Memory B cell (primary cell): Measurements from ENCODE around the gene PARD6B.
"Not testable (repeated sequence)": the region's sequence is repeated elsewhere in the genome, so short reads cannot be mapped to it uniquely, and the experiment has no call there.

Experiments
- ATAC-seq: fragments of 150-1000 bp; cut with Tn5 transposase; 2 replicates; pipeline ENCODE4 v1.10.0; 2021; ENCODE audit warnings: low read depth, mild to moderate bottlenecking, moderate library complexity
- DNase-seq, 2 donors: peaks; one replicate each; pipeline ENCODE4 v3.0.0; 2022; ENCODE audit warnings: low spot score in 2 of 2
- H3K27ac Mint-ChIP-seq: one replicate; pipeline ENCODE4 v1.8.0; 2022; ENCODE audit warnings: mild to moderate bottlenecking, moderate library complexity, mixed read lengths
- H3K27me3 Mint-ChIP-seq: one replicate; pipeline ENCODE4 v1.8.0; 2022; ENCODE audit warnings: mixed read lengths
- H3K36me3 Mint-ChIP-seq: one replicate; pipeline ENCODE4 v1.8.0; 2022; ENCODE audit warnings: mild to moderate bottlenecking, mixed read lengths
- H3K4me1 Mint-ChIP-seq: one replicate; pipeline ENCODE4 v1.8.0; 2022; ENCODE audit warnings: mixed read lengths
- H3K4me3 Mint-ChIP-seq: one replicate; pipeline ENCODE4 v1.8.0; 2022; ENCODE audit warnings: mild to moderate bottlenecking, moderate library complexity, mixed read lengths
- H3K9me3 Mint-ChIP-seq: one replicate; pipeline ENCODE4 v1.8.0; 2022; ENCODE audit warnings: mixed read lengths

The PARD6B gene

DNA sequence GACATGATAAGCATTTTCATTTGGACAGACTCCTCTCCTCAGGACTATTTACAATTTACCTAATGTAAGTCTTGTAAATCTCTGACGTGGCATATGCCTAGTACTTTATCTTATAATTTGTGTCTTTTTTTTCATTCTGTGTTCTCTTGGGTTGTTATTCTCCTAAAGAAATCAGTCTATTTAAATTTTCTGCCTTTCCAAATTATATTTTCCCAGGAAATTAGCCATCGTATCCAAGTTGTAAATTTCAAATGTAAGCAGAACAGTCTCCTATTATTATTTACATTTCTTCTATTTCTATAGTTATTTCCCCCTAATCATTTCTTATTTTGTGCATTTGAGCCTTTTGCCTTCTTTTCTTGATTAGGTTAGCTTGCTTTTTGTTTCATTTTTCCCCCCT is 46.0 kb downstream of the PARD6B start:
- no peaks in the 10 kb centered on the region for H3K36me3 Mint-ChIP-seq
- no peak for ATAC-seq
- peaks cover 6% of the 10 kb centered on the region for H3K27me3 Mint-ChIP-seq
- H3K27ac Mint-ChIP-seq = no peak overlapping the region
- no peak overlapping the region for H3K4me3 Mint-ChIP-seq
- DNase-seq = no peak
- no peaks in the 10 kb centered on the region for H3K9me3 Mint-ChIP-seq
- no peaks in the 10 kb centered on the region for H3K4me1 Mint-ChIP-seq

DNA sequence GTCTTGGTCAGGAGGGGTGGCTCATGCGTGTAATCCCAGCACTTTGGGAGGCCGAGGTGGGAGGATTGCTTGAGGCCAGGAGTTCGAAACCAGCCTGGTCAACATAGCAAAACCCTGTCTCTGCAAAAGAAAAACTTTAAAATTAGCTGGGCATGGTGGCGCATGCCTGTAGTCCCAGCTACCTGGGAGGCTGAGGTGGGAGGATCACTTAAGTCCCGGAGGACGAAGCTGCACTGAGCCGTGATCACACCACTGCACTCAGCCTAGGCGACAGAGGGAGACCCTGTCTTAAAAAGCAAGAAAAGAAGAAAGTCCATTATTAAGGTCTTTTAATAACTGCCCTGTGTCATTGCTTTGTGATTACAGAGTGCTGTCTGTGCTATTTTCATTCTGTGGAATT is 47.6 kb downstream of the PARD6B start:
- not testable (repeated sequence) for H3K4me1 Mint-ChIP-seq, H3K36me3 Mint-ChIP-seq, H3K9me3 Mint-ChIP-seq, ATAC-seq, DNase-seq, H3K27me3 Mint-ChIP-seq, H3K27ac Mint-ChIP-seq, H3K4me3 Mint-ChIP-seq

- Mint-ChIP-seq H3K9me3 (no peaks in the 10 kb centered on the region), H3K27ac (no peak overlapping the region), H3K4me1 (no peaks in the 10 kb centered on the region), H3K27me3 (peaks cover 7% of the 10 kb centered on the region), H3K36me3 (no peaks in the 10 kb centered on the region), H3K4me3 (no peak overlapping the region)
- DNase-seq (no peak), ATAC-seq (no peak)
Observed at GRCh38 chr20:50783390-50783789, 52.0 kb downstream of the PARD6B start.

DNA sequence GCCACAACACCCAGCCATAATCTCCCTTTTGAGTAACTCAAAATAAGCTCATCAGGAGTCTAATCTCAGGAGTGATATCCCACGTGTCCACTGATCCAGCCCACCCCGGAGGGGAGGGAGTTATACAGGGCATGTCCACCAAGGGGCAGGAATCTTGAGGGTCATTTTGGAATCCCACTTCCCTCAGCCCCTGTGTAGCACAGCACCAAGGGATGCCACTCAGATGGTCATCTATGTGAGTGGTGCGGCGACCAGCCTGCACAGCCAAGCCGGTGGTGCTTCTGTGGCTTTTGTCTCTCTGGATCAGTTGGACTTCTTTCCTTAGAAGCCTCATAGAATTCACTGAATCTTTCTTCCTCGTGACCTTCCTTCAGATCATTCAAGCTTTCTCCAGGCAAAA is 52.5 kb downstream of the PARD6B start:
- ATAC-seq = no peak
- Mint-ChIP-seq H3K4me3 (no peak overlapping the region), H3K9me3 (no peaks in the 10 kb centered on the region), H3K27me3 (peaks cover 7% of the 10 kb centered on the region), H3K27ac (no peak overlapping the region), H3K4me1 (no peaks in the 10 kb centered on the region), H3K36me3 (no peaks in the 10 kb centered on the region)
- DNase-seq = no peak

DNA sequence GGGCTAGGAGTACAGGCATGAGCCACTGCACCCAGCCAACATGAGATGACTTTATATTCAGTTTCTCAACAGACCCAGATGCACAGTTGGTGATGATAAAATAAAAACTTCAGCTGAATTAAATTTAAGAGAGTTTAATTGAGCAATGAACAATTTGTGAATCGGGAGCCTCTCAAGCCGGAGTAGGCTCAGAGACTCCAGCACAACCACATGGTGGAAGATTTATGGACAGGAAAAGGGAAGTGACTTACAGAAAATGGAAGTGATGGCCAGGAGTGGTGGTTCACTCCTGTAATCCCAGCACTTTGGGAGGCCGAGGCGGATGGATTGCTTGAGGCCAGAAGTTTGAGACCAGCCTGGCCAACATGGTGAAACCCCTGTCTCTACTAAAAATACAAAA is 53.1 kb downstream of the PARD6B start:
- no peak for DNase-seq
- no peak for ATAC-seq
- Mint-ChIP-seq H3K27me3 (peaks cover 7% of the 10 kb centered on the region), H3K36me3 (no peaks in the 10 kb centered on the region), H3K4me1 (no peaks in the 10 kb centered on the region), H3K4me3 (no peak overlapping the region), H3K9me3 (no peaks in the 10 kb centered on the region), H3K27ac (no peak overlapping the region)

DNA sequence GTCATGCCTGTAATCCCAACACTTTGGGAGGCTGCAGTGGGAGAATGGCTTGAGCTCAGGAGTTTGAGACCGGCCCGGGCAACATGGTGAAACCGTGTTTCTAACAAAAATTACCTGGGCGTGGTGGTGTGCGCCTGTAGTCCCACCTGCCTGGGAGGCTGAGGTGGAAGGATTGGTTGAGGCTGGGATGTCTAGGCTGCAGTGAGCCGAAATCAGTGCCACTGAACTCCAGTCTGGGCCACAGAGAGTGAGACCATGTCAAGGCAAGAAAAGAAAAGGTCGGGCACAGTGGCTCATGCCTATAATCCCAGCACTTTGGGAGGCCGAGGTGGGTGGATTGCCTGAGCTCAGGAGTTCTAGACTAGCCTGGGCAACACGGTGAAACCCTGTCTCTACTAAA is 55.3 kb downstream of the PARD6B start:
- H3K27me3 Mint-ChIP-seq = peaks cover 3% of the 10 kb centered on the region
- no peak for ATAC-seq
- no peak overlapping the region for H3K27ac Mint-ChIP-seq

GRCh38 chr20:50787181-50787580 is 55.8 kb downstream of the PARD6B start:
- H3K27me3 Mint-ChIP-seq = peaks cover 1% of the 10 kb centered on the region
- no peak for ATAC-seq
- no peak overlapping the region for H3K4me3 Mint-ChIP-seq
- no peaks in the 10 kb centered on the region for H3K36me3 Mint-ChIP-seq
- no peak overlapping the region for H3K27ac Mint-ChIP-seq
- peaks cover 3% of the 10 kb centered on the region for H3K4me1 Mint-ChIP-seq
- no peaks in the 10 kb centered on the region for H3K9me3 Mint-ChIP-seq
- no peak for DNase-seq

More for the DNA sequence above, 55.3 kb downstream of the PARD6B start:
- no peak for DNase-seq
- Mint-ChIP-seq H3K9me3 (no peaks in the 10 kb centered on the region), H3K4me1 (peaks cover 3% of the 10 kb centered on the region), H3K36me3 (no peaks in the 10 kb centered on the region), H3K4me3 (no peak overlapping the region)

- no peak overlapping the region for H3K4me3 Mint-ChIP-seq
- H3K4me1 Mint-ChIP-seq = peaks cover 3% of the 10 kb centered on the region
Observed at GRCh38 chr20:50788045-50788991, 56.9 kb downstream of the PARD6B start.

GRCh38 chr20:50789968-50790650 is 58.7 kb downstream of the PARD6B start:
- Mint-ChIP-seq H3K27ac (peak overlapping the region; percentile 69), H3K27me3 (no peaks in the 10 kb centered on the region)

More at GRCh38 chr20:50788045-50788991, 56.9 kb downstream of the PARD6B start:
- H3K27ac Mint-ChIP-seq = no peak overlapping the region
- no peak for DNase-seq
- ATAC-seq = no peak
- H3K36me3 Mint-ChIP-seq = no peaks in the 10 kb centered on the region
- peaks cover 1% of the 10 kb centered on the region for H3K27me3 Mint-ChIP-seq
- H3K9me3 Mint-ChIP-seq = no peaks in the 10 kb centered on the region

DNA sequence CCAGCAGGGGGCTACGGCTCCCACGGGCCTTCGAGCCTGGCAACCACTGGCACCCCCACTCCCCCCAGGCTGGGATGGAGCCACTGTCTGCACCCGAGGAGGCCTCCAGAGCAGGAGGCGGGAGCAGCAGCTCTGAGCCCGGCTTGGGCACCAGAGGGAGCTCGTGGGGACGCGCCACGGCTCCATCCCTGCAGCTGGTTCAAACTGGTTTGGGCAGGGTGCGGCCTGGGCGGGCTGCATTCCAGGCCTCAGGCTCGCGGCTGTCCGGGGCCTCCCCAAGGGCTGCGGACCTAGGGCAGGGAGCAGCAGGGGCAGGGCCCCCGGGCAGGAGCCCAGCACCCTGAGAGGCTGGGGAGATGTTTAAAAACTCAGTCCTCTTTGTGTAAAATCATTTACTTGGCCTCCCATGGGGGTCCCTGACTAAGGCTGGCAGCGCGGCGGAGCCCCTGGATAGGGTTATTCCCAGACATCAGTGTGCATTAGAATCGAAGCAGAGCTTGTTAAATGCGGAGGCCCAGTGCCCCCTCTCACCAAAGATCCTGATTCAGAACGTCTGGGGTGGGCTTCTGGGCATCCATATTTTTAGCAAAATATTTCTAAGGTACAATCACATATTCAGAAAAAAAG is 59.4 kb downstream of the PARD6B start:
- H3K27me3 Mint-ChIP-seq = no peaks in the 10 kb centered on the region
- H3K27ac Mint-ChIP-seq = peak overlapping the region; percentile 69
- no peaks in the 10 kb centered on the region for H3K9me3 Mint-ChIP-seq
- H3K4me1 Mint-ChIP-seq = peaks cover 3% of the 10 kb centered on the region
- no peaks in the 10 kb centered on the region for H3K36me3 Mint-ChIP-seq
- peak; percentile 57 for ATAC-seq
- no peak overlapping the region for H3K4me3 Mint-ChIP-seq
- DNase-seq = peak; percentile 76 to 78

More at GRCh38 chr20:50789968-50790650, 58.7 kb downstream of the PARD6B start:
- no peaks in the 10 kb centered on the region for H3K36me3 Mint-ChIP-seq
- no peak for ATAC-seq
- H3K9me3 Mint-ChIP-seq = no peaks in the 10 kb centered on the region
- H3K4me1 Mint-ChIP-seq = peaks cover 3% of the 10 kb centered on the region
- H3K4me3 Mint-ChIP-seq = no peak overlapping the region
- DNase-seq = no peak

- Mint-ChIP-seq H3K27ac (peak overlapping the region; percentile 31), H3K4me3 (no peak overlapping the region), H3K4me1 (peaks cover 8% of the 10 kb centered on the region)
Observed at GRCh38 chr20:50792708-50793574, 61.6 kb downstream of the PARD6B start.

GRCh38 chr20:50793575-50794016 is 62.2 kb downstream of the PARD6B start:
- H3K27ac Mint-ChIP-seq = peak overlapping the region; percentile 20

More at GRCh38 chr20:50792708-50793574, 61.6 kb downstream of the PARD6B start:
- no peak for DNase-seq
- Mint-ChIP-seq H3K36me3 (no peaks in the 10 kb centered on the region), H3K27me3 (no peaks in the 10 kb centered on the region), H3K9me3 (no peaks in the 10 kb centered on the region)
- no peak for ATAC-seq

DNA sequence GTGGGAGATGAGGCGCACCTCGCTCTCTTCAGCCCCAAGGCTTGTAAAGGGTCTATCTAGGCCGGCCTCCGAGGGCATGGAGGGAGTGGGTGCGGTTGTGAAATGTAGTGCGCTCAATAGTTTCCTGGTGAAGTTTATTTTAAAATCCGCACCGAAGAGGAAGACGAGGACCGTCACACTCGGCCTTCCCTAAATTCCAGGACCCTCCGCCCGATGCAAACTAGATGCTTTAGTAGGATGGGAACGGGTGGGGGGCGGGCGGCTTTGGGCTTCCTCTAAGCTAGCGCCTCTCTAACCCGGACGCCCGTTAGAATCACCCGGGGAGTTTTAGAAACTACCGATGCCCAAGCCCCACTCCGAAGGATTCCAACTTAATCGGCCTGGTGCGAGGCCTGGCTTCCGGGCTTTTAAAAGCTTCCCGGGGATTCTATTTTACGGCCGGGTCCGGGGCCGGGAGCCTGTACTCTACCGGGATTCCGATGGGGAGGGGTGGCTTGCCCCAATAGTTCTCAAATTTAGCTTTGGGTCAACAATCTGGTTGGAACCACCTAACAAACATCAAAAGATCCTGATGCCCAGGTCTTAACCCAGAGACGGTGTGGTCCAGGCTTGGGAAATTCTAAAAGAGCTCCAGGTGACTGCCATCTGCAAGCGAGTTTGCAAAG is 62.9 kb downstream of the PARD6B start:
- Mint-ChIP-seq H3K36me3 (peaks cover 2% of the 10 kb centered on the region), H3K4me3 (peak overlapping the region; percentile 72), H3K4me1 (peaks cover 17% of the 10 kb centered on the region), H3K27me3 (no peaks in the 10 kb centered on the region), H3K27ac (peak overlapping the region; percentile 20), H3K9me3 (no peaks in the 10 kb centered on the region)
- DNase-seq (no peak), ATAC-seq (no peak)

More at GRCh38 chr20:50793575-50794016, 62.2 kb downstream of the PARD6B start:
- H3K36me3 Mint-ChIP-seq, H3K27me3 Mint-ChIP-seq, H3K9me3 Mint-ChIP-seq, ATAC-seq: not testable (repeated sequence)
- peaks cover 11% of the 10 kb centered on the region for H3K4me1 Mint-ChIP-seq
- H3K4me3 Mint-ChIP-seq = peak overlapping the region; percentile 59
- DNase-seq = peak in 1 of 2 donors; percentile 39
